Endothelial cell (in vitro differentiated cells): Measurements from ENCODE around the gene KRTAP19-3. TPM values are rescaled to one million over a fixed set of nuclear protein-coding genes. Genes with fewer than 3 reads are reported as not detected.

Source experiments
- DNase-seq: peaks from one replicate; pipeline ENCODE4 v3.0.0; 2021; ENCODE audit warnings: low spot score
- H3K27ac Mint-ChIP-seq: one replicate; pipeline ENCODE4 v1.8.0; 2021; ENCODE audit warnings: mixed read lengths, inconsistent platforms; ENCODE audit not compliant: unreplicated experiment
- H3K27me3 Mint-ChIP-seq: one replicate; pipeline ENCODE4 v1.8.0; 2021; ENCODE audit warnings: mild to moderate bottlenecking, moderate library complexity, mixed read lengths, inconsistent platforms; ENCODE audit not compliant: unreplicated experiment
- H3K36me3 Mint-ChIP-seq: one replicate; pipeline ENCODE4 v1.8.0; 2021; ENCODE audit warnings: mild to moderate bottlenecking, low read depth, mixed read lengths, inconsistent platforms; ENCODE audit not compliant: unreplicated experiment
- H3K4me1 Mint-ChIP-seq: one replicate; pipeline ENCODE4 v1.8.0; 2021; ENCODE audit warnings: mild to moderate bottlenecking, mixed read lengths, inconsistent platforms; ENCODE audit not compliant: unreplicated experiment
- H3K4me3 Mint-ChIP-seq: one replicate; pipeline ENCODE4 v1.8.0; 2021; ENCODE audit warnings: mild to moderate bottlenecking, mixed read lengths, inconsistent platforms; ENCODE audit not compliant: unreplicated experiment
- H3K9me3 Mint-ChIP-seq: one replicate; pipeline ENCODE4 v1.8.0; 2021; ENCODE audit warnings: mixed read lengths, inconsistent platforms; ENCODE audit not compliant: unreplicated experiment
- CTCF ChIP-seq: fragments of 200-600 bp; sonication (generic); IDR thresholded peaks from one replicate; pipeline ENCODE4 v1.5.0; 2021; ENCODE audit warnings: antibody characterized with exemption; ENCODE audit not compliant: unreplicated experiment
- total RNA-seq: library from RNA; stranded (reverse); fragmentation: NEBNext Ultra II Directional; extraction: Animal tissue kit (Norgen Biotek cat#: 25700); gene quantifications from one replicate; pipeline ENCODE4 v1.2.1, GENCODE V29; 2021; ENCODE audit not compliant: unreplicated experiment

Gene KRTAP19-3
- total RNA-seq, 1 donor from 2014 or later = not detected

- no peak for TF ChIP-seq CTCF
- DNase-seq = no peak
- Mint-ChIP-seq H3K27ac (no peak overlapping the region), H3K9me3 (no peaks in the 10 kb centered on the region), H3K4me1 (peaks cover 27% of the 10 kb centered on the region), H3K27me3 (no peaks in the 10 kb centered on the region), H3K4me3 (no peak overlapping the region), H3K36me3 (no peaks in the 10 kb centered on the region)
These were observed 44.8 kb downstream of the KRTAP19-3 start for GRCh38 chr21:30447056-30447455.

- Mint-ChIP-seq H3K4me3 (no peak overlapping the region), H3K9me3 (no peaks in the 10 kb centered on the region), H3K27me3 (no peaks in the 10 kb centered on the region), H3K36me3 (no peaks in the 10 kb centered on the region), H3K4me1 (peaks cover 33% of the 10 kb centered on the region), H3K27ac (no peak overlapping the region)
- no peak for TF ChIP-seq CTCF
- peak; percentile 40 for DNase-seq
These were observed 47.6 kb downstream of the KRTAP19-3 start for GRCh38 chr21:30444204-30444603.

- no peak overlapping the region for H3K4me3 Mint-ChIP-seq
- no peaks in the 10 kb centered on the region for H3K27me3 Mint-ChIP-seq
- H3K9me3 Mint-ChIP-seq = no peaks in the 10 kb centered on the region
- DNase-seq = no peak
- no peak overlapping the region for H3K27ac Mint-ChIP-seq
- TF ChIP-seq CTCF = no peak
- H3K4me1 Mint-ChIP-seq = peaks cover 33% of the 10 kb centered on the region
- no peaks in the 10 kb centered on the region for H3K36me3 Mint-ChIP-seq
These were observed 48.6 kb downstream of the KRTAP19-3 start for GRCh38 chr21:30443226-30443625.

Other genes starting within 250 kb of the KRTAP19-3 start
- gene KRTAP24-1, start 209.1 kb downstream of the KRTAP19-3 start, total RNA-seq = not detected
- not detected for gene KRTAP25-1, start 202.5 kb downstream of the KRTAP19-3 start, total RNA-seq
- gene KRTAP26-1, start 171.7 kb downstream of the KRTAP19-3 start, total RNA-seq = not detected
- not detected for gene KRTAP27-1, start 154.3 kb downstream of the KRTAP19-3 start, total RNA-seq
- gene KRTAP23-1, start 143.4 kb downstream of the KRTAP19-3 start, total RNA-seq = not detected
- not detected for gene KRTAP13-2, start 119.7 kb downstream of the KRTAP19-3 start, total RNA-seq
- not detected for gene KRTAP13-1, start 96.0 kb downstream of the KRTAP19-3 start, total RNA-seq
- not detected for gene KRTAP13-3, start 66.1 kb downstream of the KRTAP19-3 start, total RNA-seq
- gene KRTAP13-4, start 61.8 kb downstream of the KRTAP19-3 start, total RNA-seq = not detected
- not detected for gene KRTAP15-1, start 51.7 kb downstream of the KRTAP19-3 start, total RNA-seq
- gene KRTAP19-1, start 11.6 kb downstream of the KRTAP19-3 start, total RNA-seq = not detected
- gene KRTAP19-2, start 4.6 kb downstream of the KRTAP19-3 start, total RNA-seq = not detected
- not detected for gene KRTAP19-4, start 5.2 kb upstream of the KRTAP19-3 start, total RNA-seq
- gene KRTAP19-5, start 10.1 kb upstream of the KRTAP19-3 start, total RNA-seq = not detected
- gene KRTAP19-6, start 49.9 kb upstream of the KRTAP19-3 start, total RNA-seq = not detected
- not detected for gene KRTAP19-7, start 69.3 kb upstream of the KRTAP19-3 start, total RNA-seq
- gene KRTAP22-2, start 98.4 kb upstream of the KRTAP19-3 start, total RNA-seq = not detected
- not detected for gene KRTAP6-3, start 100.4 kb upstream of the KRTAP19-3 start, total RNA-seq
- not detected for gene KRTAP6-2, start 106.9 kb upstream of the KRTAP19-3 start, total RNA-seq
- not detected for gene KRTAP22-1, start 109.1 kb upstream of the KRTAP19-3 start, total RNA-seq
- not detected for gene KRTAP6-1, start 121.9 kb upstream of the KRTAP19-3 start, total RNA-seq
- not detected for gene KRTAP20-1, start 124.4 kb upstream of the KRTAP19-3 start, total RNA-seq
- gene KRTAP20-4, start 128.6 kb upstream of the KRTAP19-3 start, total RNA-seq = not detected
- not detected for gene KRTAP20-2, start 143.2 kb upstream of the KRTAP19-3 start, total RNA-seq
- gene KRTAP20-3, start 150.9 kb upstream of the KRTAP19-3 start, total RNA-seq = not detected
- not detected for gene KRTAP21-3, start 226.8 kb upstream of the KRTAP19-3 start, total RNA-seq